Hippocampal formation (tissue), 2 donors: ENCODE results near the gene ARSD.
"Not testable (repeated sequence)": the region's sequence is repeated elsewhere in the genome, so short reads cannot be mapped to it uniquely, and the experiment has no call there.

Experiments used
- DNase-seq, 2 donors: peaks; one replicate each; lab custom pipeline; 2025; lab: John Stamatoyannopoulos, UW

The ARSD gene

GRCh38 chrX:2933125-2933900 is 4.2 kb upstream of the ARSD start:
- DNase-seq: no peak

- DNase-seq: no peak
These were observed 2.5 kb upstream of the ARSD start for GRCh38 chrX:2931612-2932011.

GRCh38 chrX:2931155-2931554 is 2.0 kb upstream of the ARSD start:
- no peak for DNase-seq

GRCh38 chrX:2928191-2928582 is 952 bp downstream of the ARSD start:
- DNase-seq: peak in 1 of 2 donors; percentile 47

- DNase-seq: no peak
These were observed 2.4 kb downstream of the ARSD start for GRCh38 chrX:2926664-2927275.

- not testable (repeated sequence) for DNase-seq
These were observed 2.9 kb downstream of the ARSD start for GRCh38 chrX:2926255-2926654.

GRCh38 chrX:2924151-2924550 is 5.0 kb downstream of the ARSD start:
- DNase-seq: no peak

- DNase-seq: no peak
These were observed 7.4 kb downstream of the ARSD start for GRCh38 chrX:2921750-2922149.

- DNase-seq: no peak
These were observed 7.9 kb downstream of the ARSD start for GRCh38 chrX:2921193-2921592.

- no peak for DNase-seq
These were observed 11.4 kb downstream of the ARSD start for GRCh38 chrX:2917767-2918166.

GRCh38 chrX:2913118-2913517 is 16.0 kb downstream of the ARSD start:
- DNase-seq: no peak

- no peak for DNase-seq
These were observed 19.0 kb downstream of the ARSD start for GRCh38 chrX:2910109-2910508.

GRCh38 chrX:2908125-2908685 is 20.9 kb downstream of the ARSD start:
- DNase-seq: no peak

GRCh38 chrX:2907295-2907694 is 21.8 kb downstream of the ARSD start:
- DNase-seq: no peak

- DNase-seq: no peak
These were observed 25.8 kb downstream of the ARSD start for GRCh38 chrX:2903366-2903765.

- DNase-seq: no peak
These were observed 26.3 kb downstream of the ARSD start for GRCh38 chrX:2902841-2903240.

GRCh38 chrX:2901367-2902036 is 27.6 kb downstream of the ARSD start:
- no peak for DNase-seq

- no peak for DNase-seq
These were observed 30.2 kb downstream of the ARSD start for GRCh38 chrX:2898846-2899512.

GRCh38 chrX:2897690-2898623 is 31.2 kb downstream of the ARSD start:
- DNase-seq: not testable (repeated sequence)

GRCh38 chrX:2897311-2897689 is 31.8 kb downstream of the ARSD start:
- DNase-seq: no peak

- no peak for DNase-seq
These were observed 34.2 kb downstream of the ARSD start for GRCh38 chrX:2894885-2895292.
